PFSK-1 (cell line): Measurements from ENCODE around the gene LDLRAD4.
A peak's percentile ranks its signal among the peaks of the same experiment; 100 is the strongest.

ENCODE experiments used
- FOXP2 ChIP-seq: optimal IDR thresholded peaks from 2 replicates; pipeline ENCODE3; 2011; ENCODE audit warnings: borderline replicate concordance, control low read depth, inconsistent platforms; ENCODE audit not compliant: insufficient read depth; ENCODE audit errors: extremely low read length, extremely low read depth
- POLR2AphosphoS5 ChIP-seq: IDR thresholded peaks from 2 replicates; pipeline ENCODE4 v1.6.1; 2012; ENCODE audit warnings: low read depth, mild to moderate bottlenecking, control low read depth, low read length, moderate library complexity
- SIN3A ChIP-seq: IDR thresholded peaks from 2 replicates; pipeline ENCODE4 v1.6.1; 2012; ENCODE audit warnings: mild to moderate bottlenecking, low read length, moderate library complexity, borderline replicate concordance; ENCODE audit not compliant: insufficient read depth
- TAF1 ChIP-seq: IDR thresholded peaks from 2 replicates; pipeline ENCODE4 v1.6.1; 2012; ENCODE audit warnings: low read length, control low read depth, borderline replicate concordance; ENCODE audit not compliant: insufficient read depth
- TF ChIP-seq, protein P1 (sequence below), 2 experiments: IDR thresholded peaks; 2 replicates each; pipeline versions ENCODE4 v1.6.1 to v1.8.0; 2011 to 2012; ENCODE audit warnings: low read depth in 2 of 2, low read length in 2 of 2, control low read depth in 1 of 2, inconsistent platforms in 1 of 2, mild to moderate bottlenecking in 1 of 2, moderate library complexity in 1 of 2; ENCODE audit not compliant: insufficient read depth in 1 of 2

The LDLRAD4 gene

DNA sequence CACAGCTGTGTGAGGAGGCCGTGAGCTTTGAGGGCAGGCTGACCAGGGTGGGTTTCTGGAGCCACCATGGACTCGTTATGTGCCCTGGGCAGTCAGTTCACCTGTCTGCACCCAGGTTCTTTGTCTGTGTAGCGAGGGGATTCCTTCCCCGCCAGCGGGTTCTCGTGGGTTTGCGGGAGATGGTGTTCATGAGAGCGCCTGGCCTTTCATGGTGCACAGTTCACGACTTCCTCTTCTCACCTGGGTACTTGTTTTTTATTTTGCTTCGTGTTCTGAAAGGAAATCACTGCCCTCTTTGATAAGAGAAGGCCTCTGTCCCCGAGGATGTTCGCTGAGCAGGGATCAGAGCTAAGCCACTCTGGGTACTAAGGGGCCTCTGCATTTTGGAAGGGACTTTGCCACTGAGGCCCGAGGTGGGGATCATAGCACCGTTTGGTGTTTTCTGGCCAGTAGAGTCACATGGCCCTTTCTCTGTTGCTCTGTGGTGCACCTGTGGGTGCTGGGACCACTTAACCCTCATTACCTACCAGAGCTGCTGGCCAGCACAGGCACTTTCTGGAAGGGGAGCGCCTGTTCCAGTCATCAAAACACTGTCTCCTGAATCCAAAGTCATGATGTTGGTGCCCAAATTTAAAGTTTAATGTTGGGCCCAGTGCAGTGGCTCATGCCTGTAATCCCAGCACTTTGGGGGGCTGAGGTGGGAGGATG lies 78.5 kb downstream of the LDLRAD4 start:
- TF ChIP-seq, protein P1, sequence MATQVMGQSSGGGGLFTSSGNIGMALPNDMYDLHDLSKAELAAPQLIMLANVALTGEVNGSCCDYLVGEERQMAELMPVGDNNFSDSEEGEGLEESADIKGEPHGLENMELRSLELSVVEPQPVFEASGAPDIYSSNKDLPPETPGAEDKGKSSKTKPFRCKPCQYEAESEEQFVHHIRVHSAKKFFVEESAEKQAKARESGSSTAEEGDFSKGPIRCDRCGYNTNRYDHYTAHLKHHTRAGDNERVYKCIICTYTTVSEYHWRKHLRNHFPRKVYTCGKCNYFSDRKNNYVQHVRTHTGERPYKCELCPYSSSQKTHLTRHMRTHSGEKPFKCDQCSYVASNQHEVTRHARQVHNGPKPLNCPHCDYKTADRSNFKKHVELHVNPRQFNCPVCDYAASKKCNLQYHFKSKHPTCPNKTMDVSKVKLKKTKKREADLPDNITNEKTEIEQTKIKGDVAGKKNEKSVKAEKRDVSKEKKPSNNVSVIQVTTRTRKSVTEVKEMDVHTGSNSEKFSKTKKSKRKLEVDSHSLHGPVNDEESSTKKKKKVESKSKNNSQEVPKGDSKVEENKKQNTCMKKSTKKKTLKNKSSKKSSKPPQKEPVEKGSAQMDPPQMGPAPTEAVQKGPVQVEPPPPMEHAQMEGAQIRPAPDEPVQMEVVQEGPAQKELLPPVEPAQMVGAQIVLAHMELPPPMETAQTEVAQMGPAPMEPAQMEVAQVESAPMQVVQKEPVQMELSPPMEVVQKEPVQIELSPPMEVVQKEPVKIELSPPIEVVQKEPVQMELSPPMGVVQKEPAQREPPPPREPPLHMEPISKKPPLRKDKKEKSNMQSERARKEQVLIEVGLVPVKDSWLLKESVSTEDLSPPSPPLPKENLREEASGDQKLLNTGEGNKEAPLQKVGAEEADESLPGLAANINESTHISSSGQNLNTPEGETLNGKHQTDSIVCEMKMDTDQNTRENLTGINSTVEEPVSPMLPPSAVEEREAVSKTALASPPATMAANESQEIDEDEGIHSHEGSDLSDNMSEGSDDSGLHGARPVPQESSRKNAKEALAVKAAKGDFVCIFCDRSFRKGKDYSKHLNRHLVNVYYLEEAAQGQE (IDR thresholded peaks at IDR 0.05; ENCODE audit: insufficient read depth in 1 of 2, low read depth in 2 of 2, low read length in 2 of 2): no peak
- TF ChIP-seq SIN3A (no peak), FOXP2 (no peak), TAF1 (no peak), POLR2AphosphoS5 (no peak)

DNA sequence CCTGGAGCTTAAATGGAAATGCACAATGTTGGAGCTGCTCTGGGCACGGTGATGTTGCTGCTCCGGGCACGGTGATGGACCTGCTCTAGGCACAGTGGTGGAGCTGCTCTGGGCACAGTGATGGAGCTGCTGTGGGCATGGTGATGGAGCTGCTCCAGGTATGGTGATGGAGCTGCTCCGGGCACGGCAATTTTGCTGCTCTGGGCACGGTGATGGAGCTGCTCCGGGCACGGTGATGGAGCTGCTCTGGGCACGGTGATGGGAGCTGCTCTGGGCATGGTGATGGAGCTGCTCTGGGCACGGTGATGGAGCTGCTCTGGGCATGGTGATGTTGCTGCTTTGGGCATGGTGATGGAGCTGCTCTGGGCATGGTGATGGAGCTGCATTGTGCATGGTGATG lies 79.7 kb downstream of the LDLRAD4 start:
- TF ChIP-seq FOXP2 (no peak), SIN3A (no peak), TAF1 (no peak), POLR2AphosphoS5 (no peak)
- TF ChIP-seq, protein P1 (IDR thresholded peaks at IDR 0.05; ENCODE audit: insufficient read depth in 1 of 2, low read depth in 2 of 2, low read length in 2 of 2): no peak

DNA sequence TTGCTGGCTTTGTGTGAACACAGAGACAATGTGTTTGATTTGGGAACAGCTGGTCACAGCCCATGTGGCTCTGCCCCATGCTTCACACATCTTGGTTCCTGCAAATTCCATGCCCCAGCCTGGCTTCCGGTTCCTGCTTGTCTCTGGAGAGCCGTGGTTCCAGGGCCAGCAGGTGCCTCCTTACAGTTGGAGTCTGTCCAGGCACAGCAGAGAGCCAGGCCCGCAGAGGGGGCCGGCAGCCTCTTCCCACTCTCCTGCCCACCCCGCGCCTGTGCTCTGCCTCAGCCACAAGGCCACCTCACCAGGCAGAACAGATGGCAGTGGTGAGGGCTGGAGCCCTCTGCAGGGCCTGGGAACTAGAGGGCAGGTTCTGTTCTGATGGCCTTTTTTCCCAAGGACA lies 81.5 kb downstream of the LDLRAD4 start:
- no peak for TF ChIP-seq FOXP2

DNA sequence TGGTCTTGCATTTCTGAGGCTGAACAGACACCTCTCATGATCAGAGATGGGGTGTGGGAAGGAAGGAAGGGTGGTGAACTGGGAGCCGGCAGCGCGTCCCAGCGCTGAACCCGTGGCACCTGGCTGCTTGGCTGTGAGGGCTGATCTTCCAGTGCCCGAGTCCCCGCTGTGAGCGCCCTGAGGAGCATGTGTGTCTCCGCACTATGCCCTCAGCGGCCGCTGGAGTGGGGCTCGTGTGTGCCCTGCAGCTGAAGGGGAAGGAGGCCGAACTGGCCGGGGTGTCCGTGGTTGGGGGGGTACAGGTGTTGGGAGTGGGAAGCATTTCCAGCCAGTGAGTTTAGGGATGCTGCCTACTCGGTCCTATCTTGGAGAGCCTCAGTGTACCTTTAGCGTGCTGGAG lies 82.2 kb downstream of the LDLRAD4 start:
- TF ChIP-seq FOXP2 (no peak), POLR2AphosphoS5 (no peak), SIN3A (no peak), TAF1 (no peak)
- TF ChIP-seq, protein P1 (IDR thresholded peaks at IDR 0.05; ENCODE audit: insufficient read depth in 1 of 2, low read depth in 2 of 2, low read length in 2 of 2): no peak

DNA sequence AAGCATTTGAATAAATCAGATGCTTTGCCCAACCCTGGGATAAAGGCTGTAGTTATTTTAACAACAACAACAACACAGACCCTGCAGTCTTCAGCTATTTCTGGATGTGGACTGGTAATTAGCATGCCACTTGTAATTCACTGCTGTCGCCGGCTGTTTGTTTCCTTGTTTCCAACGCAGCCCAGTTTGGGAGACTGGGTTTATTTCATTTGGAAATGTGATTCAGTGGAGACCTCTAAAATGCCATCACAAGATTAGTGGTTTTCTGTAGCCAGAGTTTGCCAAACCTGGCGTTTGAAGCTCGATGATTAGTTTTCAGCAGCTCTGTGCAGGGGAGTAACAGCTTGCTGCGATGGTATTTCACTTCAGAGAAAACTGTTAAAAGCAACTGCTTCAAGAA lies 83.5 kb downstream of the LDLRAD4 start:
- TF ChIP-seq FOXP2 (no peak), SIN3A (no peak), POLR2AphosphoS5 (no peak), TAF1 (no peak)

DNA sequence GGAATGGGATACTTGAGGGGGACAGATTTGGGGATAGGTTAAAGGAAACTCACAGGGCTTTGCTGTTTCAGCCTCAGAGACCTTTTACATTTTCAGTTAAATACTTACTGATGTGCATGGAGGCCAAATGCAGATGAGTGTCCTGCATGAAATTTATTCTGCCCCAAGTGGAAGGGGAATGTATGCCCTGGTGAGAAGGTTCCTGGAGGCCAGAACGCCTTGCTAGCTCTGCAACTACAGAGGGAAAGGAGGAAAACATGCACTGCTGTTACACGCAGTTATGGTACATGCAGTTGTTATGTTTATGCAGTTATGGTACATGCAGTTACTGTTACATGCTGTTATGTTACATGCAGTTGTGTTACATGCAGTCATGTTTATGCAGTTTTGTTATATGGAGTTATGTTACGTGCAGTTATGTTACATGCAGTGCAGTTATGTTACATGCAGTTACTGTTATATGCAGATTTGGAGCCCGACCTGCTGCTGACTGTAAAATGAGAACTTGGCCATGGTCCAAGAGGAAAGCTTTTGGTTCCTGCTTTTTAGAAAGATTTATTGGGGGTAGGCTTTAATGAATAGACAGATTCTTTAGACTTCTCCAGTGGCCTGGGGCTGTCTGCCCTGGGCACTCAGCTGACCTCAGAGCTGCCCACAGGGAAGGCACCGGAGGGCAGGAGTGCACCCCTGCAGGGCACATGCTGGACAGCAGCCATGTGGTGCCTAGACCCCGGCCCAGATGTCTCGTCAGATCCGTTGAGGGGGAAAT lies 84.1 kb downstream of the LDLRAD4 start:
- TF ChIP-seq SIN3A (no peak), FOXP2 (no peak)
- TF ChIP-seq, protein P1 (IDR thresholded peaks at IDR 0.05; ENCODE audit: insufficient read depth in 1 of 2, low read depth in 2 of 2, low read length in 2 of 2): peak; percentile 23 to 59; a peak in 2 of 4 replicates
